ENCODE data around the gene LIX1.

Gene LIX1

DNA sequence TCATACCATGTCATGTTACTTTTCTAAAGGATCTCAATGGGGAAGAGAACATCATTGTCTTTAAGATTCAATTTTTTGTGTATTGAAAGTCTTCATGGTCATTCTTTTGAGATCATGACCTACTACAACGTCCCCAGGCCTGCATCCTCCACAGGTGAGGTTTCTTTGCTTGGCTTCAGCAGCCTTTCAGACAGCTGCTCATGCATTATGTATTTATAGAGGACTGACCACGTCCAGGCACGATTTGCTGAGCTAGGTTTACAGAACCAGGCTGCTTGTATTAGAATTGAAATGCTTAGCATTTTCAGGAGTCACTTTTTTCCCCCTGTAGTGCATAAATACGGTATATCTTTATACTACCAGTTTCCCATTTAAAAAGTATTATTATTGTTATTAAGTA is 70.4 kb downstream of the LIX1 start:
- no peak for DNase-seq (ENCODE audit: low spot score)
- in situ Hi-C loops (cut with MboI; ENCODE audit: low pct_unique_long_range_greater_than_20kb, low sequenced_read_pairs, unreplicated experiment), result no loop called here
- TF ChIP-seq, protein P1, sequence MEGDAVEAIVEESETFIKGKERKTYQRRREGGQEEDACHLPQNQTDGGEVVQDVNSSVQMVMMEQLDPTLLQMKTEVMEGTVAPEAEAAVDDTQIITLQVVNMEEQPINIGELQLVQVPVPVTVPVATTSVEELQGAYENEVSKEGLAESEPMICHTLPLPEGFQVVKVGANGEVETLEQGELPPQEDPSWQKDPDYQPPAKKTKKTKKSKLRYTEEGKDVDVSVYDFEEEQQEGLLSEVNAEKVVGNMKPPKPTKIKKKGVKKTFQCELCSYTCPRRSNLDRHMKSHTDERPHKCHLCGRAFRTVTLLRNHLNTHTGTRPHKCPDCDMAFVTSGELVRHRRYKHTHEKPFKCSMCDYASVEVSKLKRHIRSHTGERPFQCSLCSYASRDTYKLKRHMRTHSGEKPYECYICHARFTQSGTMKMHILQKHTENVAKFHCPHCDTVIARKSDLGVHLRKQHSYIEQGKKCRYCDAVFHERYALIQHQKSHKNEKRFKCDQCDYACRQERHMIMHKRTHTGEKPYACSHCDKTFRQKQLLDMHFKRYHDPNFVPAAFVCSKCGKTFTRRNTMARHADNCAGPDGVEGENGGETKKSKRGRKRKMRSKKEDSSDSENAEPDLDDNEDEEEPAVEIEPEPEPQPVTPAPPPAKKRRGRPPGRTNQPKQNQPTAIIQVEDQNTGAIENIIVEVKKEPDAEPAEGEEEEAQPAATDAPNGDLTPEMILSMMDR (IDR thresholded peaks at IDR 0.05; ENCODE audit: extremely low read depth, insufficient read depth, missing control alignments), result no peak

DNA sequence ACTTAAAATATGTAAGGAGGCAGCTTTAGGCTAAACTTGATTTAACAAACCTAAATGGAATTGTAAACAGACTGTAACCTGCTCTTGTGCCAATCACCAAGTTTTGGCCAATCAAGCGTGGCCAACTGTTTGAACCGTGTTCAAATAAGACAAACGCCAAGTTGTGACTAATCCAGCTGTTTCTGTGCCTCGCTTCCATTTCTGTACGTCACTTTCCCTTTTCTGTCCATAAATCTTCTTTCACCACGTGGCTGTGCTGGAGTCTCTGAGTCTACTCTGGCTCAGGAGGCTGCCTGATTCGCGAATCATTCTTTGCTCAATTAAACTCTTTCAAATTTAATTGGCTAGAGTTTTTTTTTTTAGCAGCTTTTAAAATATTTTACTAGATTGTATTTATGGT is 71.3 kb downstream of the LIX1 start:
- in situ Hi-C loops (cut with MboI; ENCODE audit: low pct_unique_long_range_greater_than_20kb, low sequenced_read_pairs, unreplicated experiment), result no loop called here
- TF ChIP-seq, protein P1 (IDR thresholded peaks at IDR 0.05; ENCODE audit: extremely low read depth, insufficient read depth, missing control alignments), result no peak
- DNase-seq (ENCODE audit: low spot score), result no peak

DNA sequence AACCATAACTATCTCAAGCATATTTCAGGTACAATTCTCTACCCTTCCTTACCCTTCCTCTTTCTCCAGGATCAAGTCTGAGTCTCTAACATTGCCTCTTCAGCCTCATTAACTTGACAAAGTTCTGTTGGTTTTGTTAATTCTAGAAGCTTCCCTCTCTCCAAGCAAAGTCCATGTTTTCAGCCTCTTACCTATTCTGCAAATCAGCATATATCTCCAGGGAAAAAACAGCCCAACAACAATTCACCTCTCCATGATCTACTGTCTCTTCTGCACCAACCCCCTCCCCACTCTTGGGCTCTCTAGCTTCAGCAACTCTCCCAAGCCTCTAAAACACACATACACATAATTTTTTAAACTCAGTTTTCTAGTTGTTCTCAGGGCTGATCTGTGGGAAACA is 72.2 kb downstream of the LIX1 start:
- no peak for DNase-seq (ENCODE audit: low spot score)
- TF ChIP-seq, protein P1 (IDR thresholded peaks at IDR 0.05; ENCODE audit: extremely low read depth, insufficient read depth, missing control alignments), result no peak
- in situ Hi-C loops (cut with MboI; ENCODE audit: low pct_unique_long_range_greater_than_20kb, low sequenced_read_pairs, unreplicated experiment), result no loop called here

DNA sequence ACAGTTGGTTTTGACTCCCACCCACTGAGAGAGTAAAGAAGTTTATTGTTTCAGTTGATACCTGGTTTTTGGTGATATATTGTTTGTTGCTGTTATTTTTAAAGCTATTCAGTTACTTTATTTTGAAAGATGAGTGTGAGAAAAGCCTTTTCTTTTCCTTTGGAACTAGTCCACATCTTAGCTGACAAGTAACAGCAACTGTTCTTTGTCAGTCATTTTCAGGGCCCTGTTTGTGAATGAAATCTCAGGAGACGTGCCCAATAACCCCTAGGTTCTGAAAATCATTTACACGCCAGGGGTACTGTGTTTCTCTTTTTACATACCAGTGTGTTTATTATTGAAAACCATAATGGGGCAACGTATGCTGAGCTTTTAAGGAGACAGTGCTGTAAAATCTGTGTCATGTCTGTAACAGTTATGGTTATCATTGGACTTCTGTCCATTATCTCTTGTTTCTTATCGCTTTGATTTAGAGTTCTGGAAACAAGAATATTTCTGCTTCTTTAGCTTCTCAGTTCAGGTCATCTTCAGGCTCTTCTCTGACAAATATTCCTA is 75.0 kb downstream of the LIX1 start:
- DNase-seq (ENCODE audit: low spot score), result no peak
- in situ Hi-C loops (cut with MboI; ENCODE audit: low pct_unique_long_range_greater_than_20kb, low sequenced_read_pairs, unreplicated experiment), result no loop called here
- TF ChIP-seq, protein P1 (IDR thresholded peaks at IDR 0.05; ENCODE audit: extremely low read depth, insufficient read depth, missing control alignments), result no peak

DNA sequence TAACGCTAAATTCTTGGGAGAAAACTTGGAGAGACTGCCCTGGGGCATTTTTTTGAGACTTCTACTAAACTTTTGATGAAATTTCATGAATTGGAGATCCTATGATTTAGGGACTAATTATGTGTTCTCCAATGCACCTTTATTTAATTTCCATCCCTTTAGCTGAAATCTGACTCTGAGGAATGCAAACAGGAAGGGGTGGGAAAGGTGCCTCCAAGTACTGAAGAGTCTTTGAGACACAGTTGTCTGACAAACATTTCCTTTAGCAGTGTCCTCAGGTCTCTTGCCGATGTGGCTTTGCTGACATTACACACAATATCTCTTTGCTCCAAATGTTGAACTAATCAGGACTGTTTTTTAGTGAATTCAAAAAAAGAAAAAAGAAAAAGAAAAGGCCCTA is 76.9 kb downstream of the LIX1 start:
- no peak for DNase-seq (ENCODE audit: low spot score)
- in situ Hi-C loops (cut with MboI; ENCODE audit: low pct_unique_long_range_greater_than_20kb, low sequenced_read_pairs, unreplicated experiment), result no loop called here
- TF ChIP-seq, protein P1 (IDR thresholded peaks at IDR 0.05; ENCODE audit: extremely low read depth, insufficient read depth, missing control alignments), result no peak

DNA sequence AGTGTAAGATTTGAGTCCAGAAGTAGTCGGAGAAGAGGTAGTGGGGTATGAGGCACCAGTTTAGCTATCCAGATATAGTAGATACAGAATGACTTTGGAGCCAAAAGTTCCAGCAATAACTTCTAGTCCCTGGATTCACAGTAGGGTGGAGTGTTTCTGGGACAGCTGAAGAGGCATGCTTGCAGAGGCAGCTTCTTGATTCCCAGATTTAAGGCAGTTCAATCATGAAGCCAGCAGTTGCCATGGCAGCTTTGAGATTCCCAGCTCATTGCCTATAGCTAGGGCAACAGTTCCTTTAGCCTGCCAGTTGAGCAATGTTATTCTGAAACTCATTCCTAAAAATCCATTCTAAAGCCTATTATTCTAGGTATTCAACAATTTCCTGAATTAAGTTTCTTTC is 79.2 kb downstream of the LIX1 start:
- TF ChIP-seq, protein P1 (IDR thresholded peaks at IDR 0.05; ENCODE audit: extremely low read depth, insufficient read depth, missing control alignments), result no peak
- no peak for DNase-seq (ENCODE audit: low spot score)

DNA sequence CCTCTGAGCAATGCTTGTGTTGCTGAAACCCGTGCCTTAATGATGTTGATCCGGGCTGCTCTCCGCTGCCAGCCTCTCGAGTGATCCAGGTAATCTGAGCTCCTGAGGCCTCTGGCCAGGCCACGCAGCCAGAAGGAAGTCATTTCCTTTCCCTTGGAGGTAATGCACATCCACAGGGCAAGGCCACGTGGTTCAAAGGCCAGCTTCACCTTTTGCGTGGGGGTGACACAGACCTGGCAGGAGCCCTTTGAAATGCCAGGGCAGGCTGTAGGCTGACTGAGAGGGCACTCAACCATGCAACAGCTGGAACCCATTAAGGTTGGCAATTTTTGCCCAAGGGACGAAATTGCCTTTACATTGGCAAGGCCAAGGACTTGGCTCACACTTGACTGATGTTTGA is 80.4 kb downstream of the LIX1 start:
- in situ Hi-C loops (cut with MboI; ENCODE audit: low pct_unique_long_range_greater_than_20kb, low sequenced_read_pairs, unreplicated experiment), result no loop called here
- no peak for DNase-seq (ENCODE audit: low spot score)
- TF ChIP-seq, protein P1 (IDR thresholded peaks at IDR 0.05; ENCODE audit: extremely low read depth, insufficient read depth, missing control alignments), result no peak

More for the DNA sequence above, 79.2 kb downstream of the LIX1 start:
- in situ Hi-C loops (cut with MboI; ENCODE audit: low pct_unique_long_range_greater_than_20kb, low sequenced_read_pairs, unreplicated experiment), result no loop called here
